NCI-H526 treated with DMSO at 0.1 percent for 48 hours (cell line): ENCODE data around the gene TRAF3IP1.
A peak's percentile ranks its signal among the peaks of the same experiment; 100 is the strongest.

ENCODE experiments used
- DNase-seq: peaks from one replicate; lab custom pipeline; 2025; lab: John Stamatoyannopoulos, UW

The TRAF3IP1 gene

DNA sequence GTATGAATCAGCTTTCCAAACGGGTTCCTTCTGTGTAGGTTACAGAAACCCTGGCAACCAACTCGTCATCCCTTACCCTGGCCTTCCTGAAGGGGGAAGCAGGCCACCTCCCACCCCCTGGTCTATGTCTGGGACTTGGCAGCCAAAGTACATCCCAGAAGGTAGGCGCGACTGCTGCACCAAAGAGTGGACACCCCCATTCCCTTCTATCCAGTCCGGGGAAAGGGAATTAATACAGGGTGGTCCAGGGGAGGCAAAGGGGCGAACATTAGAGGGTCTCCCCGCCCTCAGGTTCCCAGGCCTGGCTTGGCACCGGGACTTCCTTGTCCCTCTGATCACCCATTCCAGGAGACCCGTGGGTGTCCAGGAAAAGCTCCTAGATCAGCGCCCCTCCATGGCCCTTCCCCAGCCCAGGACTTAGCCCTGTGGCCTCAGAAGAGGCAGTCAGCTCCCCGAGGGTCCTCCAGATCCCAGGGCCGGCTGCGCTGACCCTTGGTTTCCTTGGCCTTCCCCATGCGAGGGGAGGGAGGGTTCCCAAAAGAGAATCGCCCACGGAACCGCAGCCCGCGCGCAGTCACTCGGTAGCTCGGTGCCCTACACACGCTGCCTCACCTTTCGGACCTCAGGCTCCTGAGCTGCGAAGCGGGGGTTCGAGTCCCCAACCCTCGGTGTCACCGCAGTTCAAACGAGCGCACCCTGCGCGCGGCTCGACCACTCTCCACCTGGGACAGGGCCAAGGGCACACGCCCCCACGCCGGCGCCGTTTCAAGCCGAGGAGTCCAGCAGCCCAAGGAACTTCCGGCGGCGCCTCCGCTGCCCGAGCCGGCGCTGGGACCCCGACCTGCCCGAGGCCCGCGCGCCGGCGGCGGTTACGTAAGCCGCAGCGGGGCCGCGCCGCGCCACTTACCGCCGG lies 32.3 kb upstream of the TRAF3IP1 start, which contains the start of gene PER2:
PER2 (minus strand) TSS at position 874 of the 913 bp plus-strand sequence. CDS start 10,674 bp downstream, outside the sequence.
- peak; percentile 26 for DNase-seq

DNA sequence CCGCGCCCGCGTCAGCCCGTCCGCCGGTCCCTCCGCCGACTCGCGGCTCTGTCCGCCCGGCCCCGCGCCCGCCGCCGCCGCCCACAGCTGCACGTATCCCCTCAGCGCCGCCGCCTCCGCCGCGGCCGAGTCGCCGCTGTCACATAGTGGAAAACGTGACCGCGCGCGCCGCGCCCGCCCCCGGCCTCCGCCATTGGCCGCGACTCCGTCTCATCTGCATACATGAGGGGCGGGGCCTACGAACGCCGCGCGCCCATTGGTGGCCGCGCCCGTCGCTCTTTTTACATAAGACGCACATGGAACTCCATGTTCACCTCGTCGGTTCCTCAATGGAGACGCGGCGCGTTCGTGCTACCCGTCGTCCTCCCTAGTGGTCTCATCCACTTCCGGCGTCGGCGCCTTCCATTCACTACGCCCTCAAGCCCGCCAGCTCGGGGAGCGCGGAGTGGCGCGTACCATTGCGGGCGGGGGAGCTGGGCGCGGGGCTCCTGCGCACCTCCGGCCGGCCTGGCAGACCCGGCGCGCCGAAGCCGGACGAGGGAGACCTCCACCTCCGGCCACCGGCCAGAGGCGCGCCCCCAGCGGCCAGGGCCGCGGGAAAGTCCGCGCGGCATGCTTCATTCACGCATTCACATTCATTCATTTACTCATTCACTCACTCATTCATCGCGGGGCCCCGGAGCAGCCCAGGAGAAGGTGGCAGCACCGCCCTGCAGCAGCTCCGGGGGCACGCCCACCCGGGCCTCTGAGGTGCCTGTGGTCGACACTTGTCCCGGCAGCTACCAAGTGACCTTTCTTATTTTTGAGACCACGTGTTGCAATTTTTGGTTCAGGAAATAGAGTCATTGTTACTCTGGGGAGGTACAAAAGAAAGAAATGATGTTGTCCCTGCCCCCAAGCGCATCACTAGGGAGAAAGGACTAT lies 31.4 kb upstream of the TRAF3IP1 start:
- DNase-seq: peak; percentile 98

DNA sequence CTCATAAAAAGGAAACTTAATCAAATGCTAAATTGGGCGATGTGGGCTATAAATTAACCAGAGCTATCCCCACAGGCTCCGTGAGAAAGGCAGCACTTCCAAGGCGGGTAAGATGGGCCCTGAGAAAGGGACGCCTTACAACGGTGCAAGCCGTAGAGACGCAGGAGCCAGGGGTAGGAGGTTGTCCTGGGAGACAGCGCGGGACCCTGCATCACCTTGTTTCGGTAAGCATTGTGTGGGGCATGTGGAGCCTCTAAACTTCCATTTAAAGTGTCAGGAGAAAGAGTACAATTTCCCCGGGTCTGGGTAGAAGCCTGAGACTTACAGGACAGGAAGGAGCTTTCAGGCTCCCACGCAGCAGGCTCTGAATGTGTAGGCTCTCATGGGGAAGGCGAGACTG lies 30.7 kb upstream of the TRAF3IP1 start:
- no peak for DNase-seq

DNA sequence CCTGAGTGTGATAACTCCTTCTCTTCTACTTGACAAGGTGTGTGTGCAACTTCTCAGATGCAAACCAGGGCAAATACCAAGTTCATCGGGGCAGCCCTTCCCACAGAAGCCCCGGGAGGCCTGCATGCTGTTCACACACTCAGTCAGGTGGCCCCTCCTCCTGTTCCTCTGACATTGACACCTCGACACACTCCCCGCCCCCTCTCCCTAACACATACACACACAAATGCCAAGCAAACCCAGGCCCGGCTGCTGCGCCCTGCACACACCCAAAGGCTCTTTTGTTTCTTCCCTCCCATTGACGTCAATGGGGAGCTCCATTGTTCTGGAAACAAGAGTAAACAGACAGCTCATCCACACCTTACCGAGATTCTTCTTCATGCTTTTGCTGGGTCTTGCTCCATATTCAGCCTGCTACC lies 30.2 kb upstream of the TRAF3IP1 start:
- peak; percentile 75 for DNase-seq

DNA sequence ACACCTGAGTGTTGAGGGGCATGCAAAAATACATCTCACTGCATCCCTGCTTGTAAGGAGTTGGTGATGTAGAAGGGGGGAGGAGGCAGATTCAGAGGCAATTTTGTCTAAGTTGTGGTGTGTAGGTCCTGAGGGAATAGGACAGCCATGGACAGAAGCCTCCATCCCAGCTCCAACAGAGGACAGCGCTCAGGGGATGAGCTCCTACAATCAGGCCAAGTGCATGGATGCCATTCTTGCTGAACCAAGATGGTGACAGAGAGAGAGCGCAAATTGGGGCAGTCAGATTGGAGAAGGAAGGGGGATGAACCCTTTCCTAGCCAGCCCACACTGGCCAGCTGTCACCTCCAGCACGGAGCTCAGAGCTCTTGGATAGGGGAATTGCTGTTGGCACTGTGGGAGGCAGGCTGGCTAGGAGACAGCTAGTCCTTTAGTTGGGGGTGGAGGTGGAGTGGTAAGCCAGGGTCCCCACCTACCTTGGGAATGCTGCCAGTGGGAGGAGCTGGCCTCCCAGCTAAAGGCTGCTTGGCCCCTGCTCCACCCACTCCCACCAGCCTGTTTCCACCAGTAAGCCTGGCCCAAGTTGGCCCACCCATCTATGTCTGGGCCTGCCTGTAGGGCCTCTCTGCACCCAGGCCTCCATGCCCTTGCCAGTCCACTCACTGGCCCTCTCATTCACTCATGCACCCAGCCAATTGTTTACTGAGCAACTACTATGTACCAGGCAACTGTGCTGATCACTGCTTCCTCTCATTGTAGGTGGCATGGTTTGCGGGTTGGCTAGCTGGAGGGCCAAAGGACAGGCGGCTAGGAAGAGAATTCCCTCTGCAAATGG lies 29.4 kb upstream of the TRAF3IP1 start:
- no peak for DNase-seq

DNA sequence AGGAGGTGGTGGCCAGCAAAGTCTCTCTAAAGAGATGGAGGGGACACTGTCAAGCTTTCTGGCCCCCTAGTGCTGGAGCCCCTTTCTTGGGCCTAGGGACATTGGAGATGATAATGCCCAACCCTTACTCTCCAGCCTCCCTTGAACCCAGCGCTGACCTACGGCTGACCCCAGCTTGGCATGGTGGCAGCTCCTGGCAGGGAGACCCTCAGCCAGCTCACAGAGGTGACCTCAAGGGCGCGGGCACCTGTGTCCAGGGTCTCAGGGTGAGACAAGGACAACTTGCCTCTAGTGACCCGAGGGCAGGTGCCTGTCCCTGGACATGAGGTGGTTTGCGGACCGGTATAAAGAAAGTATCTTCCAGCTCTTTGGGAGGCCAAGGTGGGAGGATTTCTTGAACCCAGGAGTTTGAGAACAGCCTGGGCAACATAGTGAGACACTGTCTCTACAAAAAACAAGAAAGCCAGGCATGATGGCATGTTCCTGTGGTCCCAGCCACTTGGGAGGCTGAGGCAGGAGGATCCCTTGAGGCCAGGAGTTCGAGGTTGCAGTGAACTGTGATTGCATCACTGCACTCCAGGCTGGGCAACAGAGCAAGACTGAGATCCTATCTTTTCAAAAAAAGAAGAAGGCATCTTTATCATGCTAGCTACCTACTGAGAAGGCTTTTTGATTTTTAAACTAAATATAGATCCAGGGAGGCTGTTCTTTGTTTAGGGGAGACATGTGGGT lies 28.6 kb upstream of the TRAF3IP1 start:
- DNase-seq: no peak

DNA sequence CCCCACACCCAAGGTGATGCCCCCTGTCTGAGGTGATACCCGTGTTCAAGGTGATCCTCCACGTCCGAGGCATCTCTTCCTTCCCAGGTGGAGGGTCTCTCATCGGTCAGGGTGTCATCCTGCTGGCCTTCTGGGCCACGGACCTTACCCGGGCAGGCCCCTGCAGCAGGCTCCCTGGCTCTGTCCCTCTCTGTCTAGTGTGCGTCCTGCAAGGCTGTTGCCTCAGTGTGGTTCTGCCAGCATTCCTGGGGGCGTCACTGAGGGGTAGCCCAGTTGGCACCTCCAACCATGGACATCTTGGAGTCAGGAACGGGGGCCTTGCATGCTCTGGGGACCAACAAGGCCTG lies 26.3 kb upstream of the TRAF3IP1 start:
- DNase-seq: no peak

DNA sequence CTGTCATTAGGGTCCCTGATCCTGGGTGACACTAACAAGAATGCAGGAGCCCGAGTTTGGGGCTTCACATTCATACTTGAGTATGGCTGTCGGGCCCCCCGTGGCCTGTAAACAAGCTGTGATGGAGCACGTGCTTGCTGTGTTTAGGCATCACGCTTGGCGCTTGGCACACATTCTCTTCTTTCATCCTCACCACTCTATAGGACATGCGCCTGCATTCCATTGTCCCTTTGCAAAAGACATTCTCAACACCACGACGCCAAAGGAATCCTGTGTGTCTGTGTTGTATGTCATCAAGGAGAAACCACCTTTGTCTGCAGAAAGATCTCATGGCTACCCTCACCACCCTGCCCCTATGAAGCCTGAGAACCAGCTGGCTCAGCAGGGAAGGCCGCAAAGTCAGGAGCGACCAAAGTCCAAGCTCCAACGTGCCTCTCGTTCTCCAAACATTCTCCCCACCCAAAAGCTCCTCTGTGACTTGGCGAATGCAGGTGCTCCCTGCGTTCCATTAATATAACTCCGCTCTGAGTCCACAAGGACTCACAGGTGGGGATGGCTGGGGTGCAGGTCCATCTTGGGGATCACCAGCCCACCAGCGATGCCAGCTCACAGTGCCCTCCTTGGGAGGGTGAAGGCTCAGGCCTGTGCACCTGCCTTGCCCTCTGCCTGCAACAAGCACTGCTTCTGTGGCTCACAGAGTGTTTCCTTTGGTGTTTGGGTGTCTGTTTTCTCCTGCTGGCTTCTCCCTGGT lies 25.8 kb upstream of the TRAF3IP1 start:
- no peak for DNase-seq

DNA sequence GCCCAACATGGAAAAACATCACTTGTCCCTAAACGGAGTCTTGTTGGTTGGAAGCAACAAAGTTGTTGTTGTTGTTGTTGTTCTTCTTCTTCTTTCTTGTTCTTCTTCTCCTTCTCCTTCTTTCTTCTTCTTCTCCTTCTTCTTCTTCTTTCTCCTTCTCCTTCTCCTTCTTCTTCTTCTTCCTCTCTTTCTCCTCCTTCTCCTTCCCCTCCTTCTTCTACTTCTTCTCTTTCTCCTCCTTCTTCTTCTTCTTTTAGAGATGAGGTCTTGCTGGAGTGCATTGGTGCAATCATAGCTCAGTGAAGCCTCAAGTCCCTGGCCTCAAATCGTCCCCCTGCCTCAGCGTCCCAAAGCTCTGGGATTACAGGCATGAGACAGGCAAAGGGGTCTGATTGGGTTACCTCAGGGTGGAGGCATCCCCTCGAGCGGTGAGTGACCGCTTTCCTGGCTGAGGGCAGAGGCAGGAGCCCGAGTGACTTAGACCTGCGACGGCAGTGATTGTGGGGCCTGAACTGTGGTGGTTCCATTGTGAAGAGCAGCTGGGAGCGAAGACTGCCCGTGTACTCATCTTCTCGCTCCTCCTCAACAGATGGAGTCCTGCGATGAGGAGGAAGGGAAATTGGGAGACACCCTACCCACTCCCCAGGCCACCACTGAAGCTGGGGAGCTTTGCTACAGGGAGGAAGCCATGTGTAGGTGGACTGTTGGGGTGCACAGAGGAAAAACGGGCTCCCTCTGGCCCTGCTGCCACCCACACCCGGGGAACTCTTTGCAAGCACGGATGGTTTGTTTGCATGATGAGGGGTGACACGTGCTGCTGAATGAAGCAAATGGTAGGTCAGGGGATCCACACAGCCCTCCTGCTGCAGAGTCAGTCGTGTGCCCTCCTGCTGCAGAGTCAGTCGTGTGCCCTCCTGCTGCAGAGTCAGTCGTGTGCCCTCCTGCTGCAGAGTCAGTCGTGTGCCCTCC lies 24.9 kb upstream of the TRAF3IP1 start:
- DNase-seq: no peak

DNA sequence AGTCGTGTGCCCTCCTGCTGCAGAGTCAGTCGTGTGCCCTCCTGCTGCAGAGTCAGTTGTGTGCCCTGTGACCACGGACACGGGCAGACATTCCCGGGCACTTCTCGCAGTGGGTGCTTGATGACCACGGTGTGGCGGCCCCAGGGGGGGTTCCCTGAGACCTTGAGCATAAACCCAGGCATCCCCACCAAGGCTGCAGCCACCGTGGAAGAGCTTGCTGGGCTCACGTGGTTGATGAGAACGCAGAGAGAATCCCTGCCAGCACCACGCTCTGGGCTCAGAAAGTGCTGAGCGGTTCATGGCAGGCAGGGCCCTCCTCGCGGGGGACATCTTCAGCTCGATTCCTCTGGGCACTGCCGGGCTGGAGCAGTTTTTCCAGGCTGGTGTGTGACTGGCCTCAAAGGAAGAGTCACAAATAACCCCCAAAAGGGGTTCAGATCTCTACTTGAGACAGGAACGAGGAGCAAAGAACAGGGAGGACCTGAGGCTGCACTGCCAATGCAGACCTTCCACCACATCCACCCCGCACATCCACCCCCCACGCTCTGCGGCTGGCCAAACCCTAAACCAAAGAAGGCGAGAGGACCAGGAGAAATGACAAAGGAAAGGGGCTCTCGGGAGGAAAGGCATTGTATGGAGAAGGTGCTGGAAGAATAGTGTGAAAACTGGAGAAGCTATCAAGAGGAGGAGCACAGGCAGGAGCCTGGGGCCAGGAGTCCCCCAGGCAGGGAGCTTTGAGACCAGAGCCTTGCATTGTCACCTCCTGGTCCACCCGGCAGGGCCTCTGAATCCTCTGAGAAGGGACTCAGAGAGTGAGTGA lies 23.5 kb upstream of the TRAF3IP1 start:
- DNase-seq: no peak

DNA sequence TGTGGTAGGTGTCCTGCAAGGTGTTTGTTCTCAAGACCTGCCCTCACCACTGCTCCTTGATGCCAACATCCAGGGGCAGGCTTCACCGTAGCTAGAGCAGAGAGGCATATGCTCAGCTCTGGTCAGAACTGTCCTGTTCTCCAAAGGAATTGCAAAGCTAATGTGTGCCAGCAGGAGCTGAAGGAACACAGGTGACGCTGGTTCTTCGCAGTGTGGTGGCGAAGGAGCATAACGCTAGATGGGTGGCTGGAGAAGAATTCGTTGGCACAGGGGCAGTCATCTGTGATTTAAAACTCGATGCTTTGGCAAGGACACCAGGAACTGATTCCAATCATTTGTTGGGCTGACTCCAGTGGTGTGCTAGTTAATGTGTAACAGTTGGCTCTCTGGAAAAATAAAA lies 20.5 kb upstream of the TRAF3IP1 start:
- no peak for DNase-seq

DNA sequence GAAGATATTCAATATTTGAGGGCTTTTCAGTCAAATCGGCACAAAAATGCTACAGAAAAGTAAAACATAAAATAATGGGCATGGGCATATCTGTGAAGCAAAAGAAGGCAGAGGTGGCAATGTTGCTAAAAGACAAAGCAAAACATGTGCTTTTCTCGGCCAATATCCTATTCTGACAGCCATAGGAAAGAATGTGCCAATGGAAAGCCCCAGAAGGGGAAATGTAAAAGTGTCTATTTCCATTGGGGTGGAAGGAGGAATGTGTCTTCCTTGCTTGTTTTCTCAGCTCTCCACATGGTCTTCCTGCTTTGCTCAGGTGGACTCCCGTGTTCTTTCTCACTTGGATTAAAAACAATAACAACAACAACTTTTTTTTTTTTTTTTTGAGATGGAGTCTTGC lies 18.2 kb upstream of the TRAF3IP1 start:
- DNase-seq: no peak

DNA sequence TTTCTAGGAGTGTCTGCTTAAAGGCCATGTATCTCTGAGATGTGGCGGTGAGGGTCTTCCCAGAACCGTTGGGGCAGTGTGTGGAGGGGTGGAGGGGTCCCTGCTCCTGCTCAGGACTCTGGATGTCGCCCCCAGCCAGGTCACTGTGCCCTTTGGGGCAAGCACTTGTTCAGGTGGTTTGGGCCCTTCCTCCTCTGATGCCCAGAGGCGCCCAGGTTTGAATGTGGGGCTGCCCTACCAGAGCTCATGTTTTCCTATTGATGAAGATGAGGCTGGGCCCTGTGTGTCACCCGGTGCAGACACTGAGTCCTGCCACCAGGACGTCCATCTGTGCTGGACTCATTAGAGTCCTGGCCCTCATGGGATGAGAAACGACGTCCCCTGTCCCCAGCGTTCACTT lies 17.6 kb upstream of the TRAF3IP1 start:
- DNase-seq: no peak

DNA sequence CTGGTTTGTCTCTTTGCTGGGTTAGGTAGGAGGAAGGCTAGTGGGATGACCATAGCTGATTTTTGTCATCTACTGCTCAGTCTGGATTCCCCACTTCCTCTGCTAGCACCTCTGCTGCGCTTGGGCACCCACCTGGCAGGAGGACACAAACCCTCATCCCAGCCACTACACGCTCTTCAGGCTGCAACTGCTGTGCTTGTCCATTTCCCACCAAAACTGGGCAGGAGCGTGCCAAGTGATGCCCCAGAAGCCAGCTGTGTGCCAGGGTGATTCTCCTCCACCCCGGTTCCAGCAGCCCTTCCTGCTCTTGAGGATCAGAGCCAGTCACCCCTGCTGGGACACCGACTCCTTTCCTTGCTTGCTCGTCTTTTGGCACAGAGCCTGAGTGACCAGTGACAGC lies 16.2 kb upstream of the TRAF3IP1 start:
- no peak for DNase-seq

DNA sequence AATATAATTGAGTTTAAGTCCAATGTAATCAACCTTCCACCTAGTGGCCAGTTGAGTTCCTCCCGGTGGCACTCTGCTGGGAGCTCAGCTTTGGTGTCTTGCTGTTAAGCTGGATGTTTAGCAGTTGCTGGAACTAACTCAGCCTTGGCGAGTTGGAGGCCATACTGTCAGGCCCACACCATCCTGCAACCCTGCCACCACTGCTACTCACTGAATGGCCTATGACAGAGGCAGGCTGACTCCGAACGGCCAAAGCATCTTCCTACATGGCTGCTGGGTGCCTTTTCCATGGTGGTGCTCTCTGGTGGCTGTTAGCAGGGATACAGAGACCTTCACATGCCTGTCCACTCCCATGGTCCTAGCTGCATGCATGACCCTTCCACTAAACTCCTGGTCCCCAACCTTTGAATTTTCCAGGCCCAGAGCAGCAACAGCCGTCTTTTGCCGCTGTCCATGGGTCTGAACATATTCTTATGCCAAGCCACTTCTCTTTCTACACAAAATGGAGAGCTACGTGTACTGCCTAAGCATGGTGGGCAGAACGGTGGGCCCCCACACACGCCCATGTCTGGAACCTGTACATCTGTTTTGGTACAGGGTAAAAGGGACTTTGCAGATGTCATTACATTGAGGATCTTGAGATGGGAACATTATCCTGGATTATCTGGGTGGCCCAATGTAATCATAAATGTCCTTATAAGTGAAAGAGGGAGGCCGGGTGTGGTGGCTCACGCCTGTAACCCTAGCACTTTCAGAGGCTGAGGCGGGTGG lies 15.0 kb upstream of the TRAF3IP1 start:
- no peak for DNase-seq

DNA sequence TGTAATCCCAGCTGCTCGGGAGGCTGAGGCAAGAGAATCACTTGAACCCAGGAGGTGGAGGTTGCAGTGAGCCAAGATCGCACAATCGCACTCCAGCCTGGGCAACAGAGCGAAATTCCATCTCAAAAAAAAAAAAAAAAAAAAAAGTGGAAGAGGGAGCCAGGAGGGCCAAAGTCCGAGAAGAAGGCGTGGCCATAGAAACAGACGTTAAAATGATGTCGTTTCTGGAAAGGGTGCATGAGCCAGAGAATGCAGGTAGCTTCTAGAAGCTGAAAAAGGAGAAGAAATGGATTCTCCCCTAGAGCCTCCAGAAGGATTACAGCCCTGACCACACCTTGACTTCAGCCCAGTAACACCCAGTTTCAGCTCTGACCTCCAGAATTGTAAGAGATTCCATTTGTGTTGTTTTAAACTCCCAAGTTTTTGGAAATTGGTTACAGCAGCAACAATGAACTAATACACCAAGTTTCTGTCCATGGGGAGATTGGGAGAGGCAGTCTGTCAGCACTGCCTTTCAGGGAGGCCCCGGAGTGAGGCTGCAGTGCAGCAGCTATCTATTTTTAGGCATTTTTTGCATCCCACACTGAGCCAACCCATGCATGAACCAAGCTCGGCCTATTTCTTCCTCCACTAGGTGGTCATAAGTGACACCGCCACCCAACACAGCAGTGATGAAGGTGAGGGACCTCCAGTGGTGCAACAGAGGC lies 14.2 kb upstream of the TRAF3IP1 start:
- DNase-seq: no peak

DNA sequence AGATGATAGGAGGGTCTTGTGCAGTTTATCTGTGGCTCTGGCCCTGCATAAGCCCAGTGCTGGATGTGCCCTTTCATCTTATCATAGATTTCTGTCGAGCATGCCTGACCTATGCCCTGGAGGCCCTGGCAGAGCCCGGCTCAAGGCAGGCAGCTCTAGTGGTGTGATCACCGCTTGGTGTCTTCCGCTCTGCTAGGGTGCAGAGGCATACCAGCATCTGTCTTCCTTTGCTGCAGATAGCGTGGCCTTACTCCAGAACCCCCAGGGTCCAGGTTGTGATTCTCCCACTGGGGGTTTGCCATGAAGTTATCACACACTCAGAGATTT lies 13.7 kb upstream of the TRAF3IP1 start:
- no peak for DNase-seq
